A673 (cell line): Measurements from ENCODE around the gene PDE8B. TPM values are rescaled to one million over a fixed set of nuclear protein-coding genes. Genes with fewer than 3 reads are reported as not detected.

Experiments used
- BruUV-seq: library from RNA; stranded (reverse); fragments of 400-500 nt; replicated peaks from 2 replicates; lab custom pipeline; 2021; lab: Mats Ljungman, UMichigan
- CTCF ChIA-PET: fragments of 300-600 bp; sonication (Branson Sonifier 250); formaldehyde crosslinking; loops from one replicate; lab custom pipeline; 2022; ENCODE audit warnings: antibody characterized with exemption; lab: Charles Lee
- POLR2A ChIA-PET: fragments of 300-600 bp; sonication (Branson Sonifier 250); formaldehyde crosslinking; loops from one replicate; lab custom pipeline; 2022; ENCODE audit warnings: antibody characterized with exemption; ENCODE audit not compliant: low non-redundant PET; lab: Charles Lee
- DNase-seq: peaks from one replicate; pipeline ENCODE4 v3.0.0-alpha.2; 2015; ENCODE audit warnings: low spot score
- H3K27ac ChIP-seq: fragments of 200-600 bp; sonication (generic); 2 replicates; pipeline ENCODE4 v1.5.1; 2016; ENCODE audit warnings: mixed run types, low read depth, mild to moderate bottlenecking, mixed read lengths, antibody characterized with exemption, low read length; ENCODE audit not compliant: poor library complexity, severe bottlenecking
- H3K27me3 ChIP-seq: fragments of 200-600 bp; sonication (generic); replicated peaks from 2 replicates; pipeline ENCODE4 v1.6.1; 2017; ENCODE audit warnings: mixed run types, low read depth, mild to moderate bottlenecking, mixed read lengths, antibody characterized with exemption, low read length; ENCODE audit not compliant: insufficient read depth, poor library complexity
- H3K36me3 ChIP-seq: fragments of 200-600 bp; sonication (generic); 2 replicates; pipeline ENCODE4 v1.6.1; 2016; ENCODE audit warnings: mixed run types, mild to moderate bottlenecking, mixed read lengths, antibody characterized with exemption, low read length; ENCODE audit not compliant: insufficient read depth, poor library complexity, severe bottlenecking
- H3K4me1 ChIP-seq: fragments of 200-600 bp; sonication (generic); 2 replicates; pipeline ENCODE4 v1.6.1; 2017; ENCODE audit warnings: mixed run types, mild to moderate bottlenecking, mixed read lengths, antibody characterized with exemption, low read length; ENCODE audit not compliant: insufficient read depth, poor library complexity, severe bottlenecking
- H3K4me3 ChIP-seq: fragments of 200-600 bp; sonication (generic); 2 replicates; pipeline ENCODE4 v1.5.1; 2016; ENCODE audit warnings: low read depth, mixed run types, mild to moderate bottlenecking, mixed read lengths, low read length; ENCODE audit not compliant: poor library complexity, severe bottlenecking
- H3K9me3 ChIP-seq: fragments of 200-600 bp; sonication (generic); 2 replicates; pipeline ENCODE4 v1.6.1; 2016; ENCODE audit warnings: mixed run types, low read depth, mild to moderate bottlenecking, mixed read lengths, antibody characterized with exemption, low read length; ENCODE audit not compliant: poor library complexity, severe bottlenecking
- EZH2 ChIP-seq: fragments of 200-600 bp; sonication (generic); IDR thresholded peaks from 2 replicates; pipeline ENCODE4 v1.6.1; 2017; ENCODE audit warnings: borderline replicate concordance, low read depth, mild to moderate bottlenecking, mixed read lengths, antibody characterized with exemption, low read length; ENCODE audit not compliant: poor library complexity, severe bottlenecking
- intact Hi-C: fragments of 100-400 bp; cut with micrococcal nuclease; formaldehyde crosslinking; loops from one replicate; pipeline ENCODE4 v1.10.0; 2022; ENCODE audit not compliant: unreplicated experiment
- total RNA-seq: library from RNA; stranded (reverse); gene quantifications from 2 replicates; pipeline ENCODE4 v1.2.3, GENCODE V29; 2021
- TF ChIP-seq, protein P1 (sequence below): fragments of 300-800, 200-600 bp; sonication (generic); conservative IDR thresholded peaks from 2 replicates; pipeline ENCODE4 v1.5.1; 2017; ENCODE audit warnings: low read depth, mild to moderate bottlenecking, antibody characterized with exemption, low read length, moderate library complexity, mixed read lengths

PDE8B gene
- total RNA-seq, 1 experiment from 2014 or later: 0.69 TPM

DNA sequence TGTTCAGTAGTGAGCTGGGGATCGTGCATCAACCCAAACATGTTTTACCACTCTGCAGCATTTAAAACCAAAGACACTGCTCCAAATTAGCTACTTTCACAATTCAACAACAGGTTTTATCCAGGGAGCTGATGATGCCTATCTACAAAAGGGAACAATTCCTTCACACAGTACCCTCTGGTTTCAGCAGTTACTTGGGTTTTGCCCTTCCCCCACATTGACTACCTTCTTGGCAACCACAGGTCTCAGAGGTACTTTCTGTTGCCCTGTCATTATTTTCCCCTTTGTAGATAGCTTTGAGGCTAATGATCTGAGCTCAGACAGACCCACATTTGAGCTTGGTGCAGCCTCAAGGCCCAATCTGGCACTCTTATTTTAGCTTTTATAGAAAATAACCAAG lies 185.5 kb downstream of the PDE8B start:
- DNase-seq: no peak
- H3K9me3 ChIP-seq: no peaks in the 10 kb centered on the region
- H3K4me1 ChIP-seq: no peaks in the 10 kb centered on the region
- intact Hi-C loops: no loop called here
- no peak overlapping the region for H3K4me3 ChIP-seq
- H3K36me3 ChIP-seq: no peaks in the 10 kb centered on the region
- no TSS peak for BruUV-seq
- CTCF ChIA-PET: no interaction called here
- no peak overlapping the region for H3K27ac ChIP-seq
- H3K27me3 ChIP-seq: no peaks in the 10 kb centered on the region
- TF ChIP-seq, protein P1, sequence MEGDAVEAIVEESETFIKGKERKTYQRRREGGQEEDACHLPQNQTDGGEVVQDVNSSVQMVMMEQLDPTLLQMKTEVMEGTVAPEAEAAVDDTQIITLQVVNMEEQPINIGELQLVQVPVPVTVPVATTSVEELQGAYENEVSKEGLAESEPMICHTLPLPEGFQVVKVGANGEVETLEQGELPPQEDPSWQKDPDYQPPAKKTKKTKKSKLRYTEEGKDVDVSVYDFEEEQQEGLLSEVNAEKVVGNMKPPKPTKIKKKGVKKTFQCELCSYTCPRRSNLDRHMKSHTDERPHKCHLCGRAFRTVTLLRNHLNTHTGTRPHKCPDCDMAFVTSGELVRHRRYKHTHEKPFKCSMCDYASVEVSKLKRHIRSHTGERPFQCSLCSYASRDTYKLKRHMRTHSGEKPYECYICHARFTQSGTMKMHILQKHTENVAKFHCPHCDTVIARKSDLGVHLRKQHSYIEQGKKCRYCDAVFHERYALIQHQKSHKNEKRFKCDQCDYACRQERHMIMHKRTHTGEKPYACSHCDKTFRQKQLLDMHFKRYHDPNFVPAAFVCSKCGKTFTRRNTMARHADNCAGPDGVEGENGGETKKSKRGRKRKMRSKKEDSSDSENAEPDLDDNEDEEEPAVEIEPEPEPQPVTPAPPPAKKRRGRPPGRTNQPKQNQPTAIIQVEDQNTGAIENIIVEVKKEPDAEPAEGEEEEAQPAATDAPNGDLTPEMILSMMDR: no peak
- no peak for TF ChIP-seq EZH2
- POLR2A ChIA-PET: no interaction called here

DNA sequence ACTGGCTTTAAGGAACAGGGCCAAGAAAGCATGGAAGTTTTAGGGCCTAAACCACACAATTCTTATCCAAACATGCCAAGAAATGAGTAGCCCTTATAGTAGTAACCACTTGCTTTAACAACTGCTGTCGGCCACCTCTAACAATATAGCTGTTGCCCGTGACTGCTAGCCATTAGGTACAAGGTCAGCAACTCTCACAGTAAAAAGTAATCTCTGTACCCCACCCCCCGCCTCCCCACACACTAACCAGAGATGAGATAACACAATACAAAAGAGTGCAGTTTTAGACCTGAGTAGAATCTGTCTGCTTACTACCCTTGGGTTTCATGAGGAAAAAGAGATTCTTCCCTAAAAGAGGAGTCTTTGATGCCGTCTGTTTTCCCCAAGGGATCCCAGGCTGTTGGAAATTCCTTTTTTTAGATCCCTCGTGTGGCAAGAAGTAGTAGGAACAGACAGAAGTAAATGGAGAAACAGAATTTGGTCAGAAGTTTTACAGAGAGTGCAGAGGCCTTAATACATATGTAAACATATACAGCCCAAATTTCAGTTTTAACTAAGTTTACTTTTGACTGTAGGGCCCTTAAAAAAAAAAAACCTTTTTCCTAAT lies 187.3 kb downstream of the PDE8B start:
- H3K27ac ChIP-seq: no peak overlapping the region
- no peak overlapping the region for H3K4me3 ChIP-seq
- ChIA-PET POLR2A (no interaction called here), CTCF (no interaction called here)
- intact Hi-C loops: no loop called here
- H3K36me3 ChIP-seq: no peaks in the 10 kb centered on the region
- no peak for DNase-seq
- no TSS peak for BruUV-seq
- H3K27me3 ChIP-seq: no peaks in the 10 kb centered on the region
- H3K4me1 ChIP-seq: no peaks in the 10 kb centered on the region
- no peak for TF ChIP-seq EZH2
- TF ChIP-seq, protein P1: no peak
- no peaks in the 10 kb centered on the region for H3K9me3 ChIP-seq

DNA sequence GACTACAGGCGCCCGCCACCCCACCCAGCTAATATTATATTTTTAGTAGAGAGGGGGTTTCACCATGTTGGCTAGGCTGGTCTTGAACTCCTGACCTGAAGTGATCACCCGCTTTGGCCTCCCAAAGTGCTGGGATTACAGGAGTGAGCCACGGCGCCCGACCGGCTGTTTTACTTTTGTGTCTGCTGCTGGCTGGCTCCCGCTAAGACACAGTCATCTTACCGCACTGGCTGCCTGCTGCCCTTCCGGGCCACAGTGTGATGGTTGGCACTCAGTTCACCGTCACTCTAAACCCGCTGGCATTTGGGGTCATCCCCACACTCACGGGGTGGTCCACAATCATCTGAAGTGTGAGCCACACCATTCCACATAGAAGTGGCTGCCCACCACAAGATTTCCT lies 188.0 kb downstream of the PDE8B start:
- Histone ChIP-seq H3K4me1 (no peaks in the 10 kb centered on the region), H3K4me3 (no peak overlapping the region), H3K36me3 (no peaks in the 10 kb centered on the region), H3K27me3 (no peaks in the 10 kb centered on the region), H3K27ac (no peak overlapping the region), H3K9me3 (no peaks in the 10 kb centered on the region)
- CTCF ChIA-PET: no interaction called here
- intact Hi-C loops: no loop called here
- TF ChIP-seq, protein P1: no peak
- TF ChIP-seq EZH2: no peak
- no peak for DNase-seq
- POLR2A ChIA-PET: no interaction called here
- no TSS peak for BruUV-seq
